NCI-H1436 (cell line): ENCODE data around the gene PALB2.
"Not testable (repeated sequence)": the region's sequence is repeated elsewhere in the genome, so short reads cannot be mapped to it uniquely, and the experiment has no call there.

ENCODE experiments used
- DNase-seq: peaks from one replicate; lab custom pipeline; 2025; lab: John Stamatoyannopoulos, UW

PALB2 gene

DNA sequence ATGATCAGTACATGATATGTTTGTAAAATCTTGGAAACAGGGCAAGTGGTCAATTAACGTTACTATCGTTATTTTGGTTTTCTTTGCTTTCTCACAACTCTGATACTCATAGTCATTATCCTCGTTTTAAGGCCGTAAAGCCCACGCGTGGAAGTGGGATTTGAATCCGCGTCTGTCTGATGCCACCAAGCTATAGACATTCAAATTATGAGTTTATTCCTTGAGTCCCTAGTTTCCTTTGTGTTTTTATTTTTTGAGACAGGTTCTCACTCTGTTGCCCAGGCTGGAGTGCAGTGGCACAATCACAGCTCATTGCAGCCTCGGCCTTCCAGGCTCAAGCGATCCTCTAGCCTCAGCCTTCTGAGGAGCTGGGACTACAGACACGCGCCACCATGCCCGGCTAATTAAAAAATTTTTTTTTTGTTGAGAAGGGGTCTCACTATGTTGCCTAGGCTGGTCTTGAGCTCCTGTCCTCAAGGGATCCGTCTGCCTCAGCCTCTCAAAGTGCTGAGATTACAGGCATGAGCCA is 1.2 kb upstream of the PALB2 start:
- DNase-seq: no peak

DNA sequence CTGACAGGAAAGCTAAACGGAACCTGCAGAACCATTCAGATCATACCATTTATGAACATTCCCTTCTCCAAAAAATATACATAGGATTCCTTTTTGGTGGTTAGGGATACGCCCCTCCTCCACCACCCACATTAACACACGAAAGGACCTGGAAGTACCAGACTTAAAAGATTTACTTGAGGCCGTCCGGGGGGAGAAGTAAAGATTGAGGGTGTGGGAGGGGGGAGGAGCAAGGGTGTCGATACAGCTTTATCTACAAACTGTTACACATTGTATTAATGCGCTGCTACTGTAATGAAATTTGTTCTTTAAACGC is 537 bp downstream of the PALB2 start:
- DNase-seq: no peak

DNA sequence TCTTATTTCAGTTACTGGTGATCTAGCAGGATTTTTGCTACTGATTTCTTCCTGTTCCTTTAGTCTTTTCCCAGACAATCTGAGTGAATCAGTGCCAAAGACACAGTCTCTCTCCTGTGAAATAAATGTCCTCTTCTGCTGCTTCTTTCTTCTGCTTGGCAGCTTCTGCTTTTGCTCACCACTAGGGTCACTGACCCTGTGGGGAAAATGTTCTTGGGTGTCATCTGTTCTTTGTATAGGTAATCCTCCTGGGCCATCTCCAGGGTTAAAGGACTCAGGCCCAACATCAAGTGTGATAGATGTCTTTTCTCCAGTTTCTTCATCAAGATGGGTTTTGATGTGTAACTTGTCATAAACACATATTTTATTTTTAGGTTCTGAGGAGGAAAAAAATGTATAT is 5.2 kb downstream of the PALB2 start:
- DNase-seq: no peak

DNA sequence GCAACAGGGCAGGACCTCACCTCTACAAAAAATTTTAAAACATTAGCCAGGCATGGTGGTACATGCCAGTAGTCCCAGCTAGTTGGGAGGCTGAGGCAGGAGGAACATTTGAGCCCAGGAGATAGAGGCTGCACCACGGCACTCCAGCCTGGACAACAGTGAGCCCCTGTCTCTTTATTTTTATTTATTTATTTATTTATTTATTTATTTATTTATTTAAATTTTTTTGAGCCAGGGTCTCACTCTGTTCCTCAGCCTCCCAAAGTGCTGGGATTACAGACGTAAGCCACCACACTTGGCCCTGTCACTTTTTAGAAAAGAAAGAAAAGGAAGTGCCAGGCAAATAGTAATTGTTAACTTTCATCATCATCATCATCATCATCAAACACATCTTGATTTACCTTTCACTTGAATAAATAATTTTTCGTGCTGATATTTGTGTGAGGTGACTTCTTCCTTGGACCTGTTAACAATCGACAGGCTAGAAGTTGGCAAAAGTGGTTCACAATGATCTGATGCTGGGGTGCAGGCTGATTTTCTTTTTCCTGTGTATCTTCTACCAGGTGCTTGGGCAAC is 6.6 kb downstream of the PALB2 start:
- no peak for DNase-seq

DNA sequence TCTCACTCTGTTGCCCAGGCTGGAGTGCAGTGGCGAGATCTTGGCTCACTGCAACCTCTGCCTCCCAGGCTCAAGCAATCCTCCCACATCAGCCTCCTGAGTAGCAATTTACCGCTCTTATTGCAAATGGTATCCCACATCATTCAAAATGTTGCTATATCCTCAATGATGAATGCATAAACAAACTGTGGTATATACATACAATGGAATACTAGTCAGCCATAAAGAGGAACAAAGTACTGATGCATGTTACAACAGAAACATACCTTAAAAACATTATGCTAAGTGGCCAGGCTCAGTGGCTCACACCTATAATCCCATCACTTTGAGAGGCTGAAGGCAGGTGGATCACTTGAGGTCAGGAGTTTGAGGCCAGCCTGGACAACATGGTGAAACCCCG is 9.2 kb downstream of the PALB2 start:
- not testable (repeated sequence) for DNase-seq

DNA sequence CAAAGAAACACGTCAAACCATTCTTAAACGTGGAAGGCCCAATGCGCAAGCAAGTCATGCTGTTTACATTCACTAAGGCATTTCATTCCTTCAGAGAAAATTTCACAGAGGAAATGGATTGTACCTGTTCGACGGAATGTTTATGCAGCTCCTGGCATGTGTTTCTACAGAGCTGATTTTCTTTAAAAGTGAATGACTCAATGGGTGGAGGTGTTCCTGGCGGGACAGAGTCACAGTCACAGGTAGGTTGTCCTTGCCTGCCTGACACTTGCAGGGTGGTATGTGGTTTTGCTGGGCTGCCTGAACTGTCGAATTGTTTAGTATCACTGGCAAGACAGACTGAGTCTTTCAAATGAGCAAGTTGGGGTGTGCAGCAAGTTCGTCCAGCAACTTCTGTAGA is 11.6 kb downstream of the PALB2 start:
- DNase-seq: no peak

DNA sequence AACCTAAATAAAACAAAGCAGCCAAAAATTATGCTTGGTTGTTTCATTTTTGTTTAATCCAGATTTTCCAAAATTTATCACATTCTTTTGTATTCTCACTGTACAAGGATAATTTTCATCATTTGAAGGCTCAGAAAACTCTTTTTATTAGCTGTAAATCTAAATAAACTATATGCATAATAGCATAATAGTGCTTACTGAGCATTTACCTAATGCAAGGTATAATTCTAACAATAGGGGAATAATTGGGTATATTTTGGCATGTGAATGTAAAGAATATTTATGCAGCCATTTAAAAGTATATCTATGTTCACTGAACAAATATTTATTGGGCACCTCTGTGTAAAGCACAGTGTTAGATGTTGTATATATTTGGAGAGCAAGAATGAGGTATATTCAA is 17.0 kb downstream of the PALB2 start:
- DNase-seq: no peak

DNA sequence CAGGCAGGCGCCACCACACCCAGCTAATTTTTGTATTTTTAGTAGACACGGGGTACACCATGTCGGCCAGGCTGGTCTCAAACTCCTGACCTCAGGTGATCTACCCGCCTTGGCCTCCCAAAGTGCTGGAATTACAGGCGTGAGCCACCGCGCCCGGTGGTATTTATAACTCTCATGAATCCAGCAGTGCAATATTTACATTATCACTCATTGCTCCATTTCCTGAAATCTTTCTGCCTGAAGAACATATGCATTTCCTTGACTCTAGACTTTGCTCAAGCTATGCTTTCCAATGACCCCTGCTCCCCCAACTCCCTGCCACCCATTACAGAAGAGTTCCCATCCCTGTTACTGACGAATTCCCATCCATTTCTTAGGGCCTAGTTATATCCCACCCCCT is 25.3 kb downstream of the PALB2 start:
- no peak for DNase-seq

DNA sequence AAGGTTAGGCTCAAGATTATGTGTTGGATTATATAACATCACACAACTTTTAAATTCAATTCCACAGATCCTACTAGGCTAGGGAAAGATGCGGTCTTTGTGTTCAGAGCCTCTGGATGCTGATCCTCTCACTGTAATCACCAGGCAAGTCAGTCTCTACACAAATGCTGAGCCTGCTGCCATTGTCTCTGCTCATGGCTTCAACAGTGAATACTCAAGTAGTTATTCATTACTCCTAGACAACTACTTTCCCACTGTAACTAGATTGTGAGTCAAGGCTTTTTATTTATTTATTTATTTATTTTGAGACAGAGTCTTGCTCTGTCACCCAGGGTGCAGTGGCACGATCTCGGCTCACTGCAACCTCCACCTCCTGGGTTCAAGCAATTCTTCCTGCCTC is 29.2 kb downstream of the PALB2 start:
- DNase-seq: no peak

DNA sequence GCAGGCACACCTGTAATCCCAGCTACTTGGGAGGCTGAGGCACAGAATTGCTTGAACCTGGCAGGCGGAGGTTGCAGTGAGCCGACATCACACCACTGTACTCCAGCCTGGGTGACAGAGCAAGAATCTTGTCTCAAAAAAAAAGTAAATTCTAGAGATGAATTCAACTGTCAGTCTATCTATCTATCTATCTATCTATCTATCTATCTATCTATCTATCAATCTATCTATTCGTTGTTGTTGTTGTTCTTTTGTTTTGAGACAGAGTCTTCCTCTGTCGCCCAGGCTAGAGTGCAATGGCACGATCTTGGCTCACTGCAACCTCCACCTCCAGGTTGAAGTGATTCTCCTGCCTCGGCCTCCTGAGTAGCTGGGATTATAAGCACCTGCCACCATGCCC is 30.2 kb downstream of the PALB2 start:
- DNase-seq: not testable (repeated sequence)

DNA sequence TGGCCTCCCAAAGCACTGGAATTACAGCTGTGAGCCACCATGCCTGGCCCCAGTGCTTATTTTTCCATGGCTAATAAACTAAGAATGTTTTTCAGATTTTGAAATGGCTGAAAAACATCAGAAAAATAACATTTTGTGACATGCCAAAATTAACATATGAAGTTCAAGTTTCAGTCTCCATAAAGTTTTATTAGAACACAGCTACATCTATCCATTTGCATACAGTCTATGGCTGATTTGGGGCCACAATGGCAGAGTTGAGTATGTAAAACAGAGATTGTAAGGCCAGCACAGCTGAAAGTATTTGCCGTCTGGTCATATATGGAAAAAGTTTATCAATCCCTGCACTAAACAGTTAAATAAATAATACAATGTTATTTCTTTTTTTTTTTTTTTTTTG is 31.2 kb downstream of the PALB2 start:
- no peak for DNase-seq

DNA sequence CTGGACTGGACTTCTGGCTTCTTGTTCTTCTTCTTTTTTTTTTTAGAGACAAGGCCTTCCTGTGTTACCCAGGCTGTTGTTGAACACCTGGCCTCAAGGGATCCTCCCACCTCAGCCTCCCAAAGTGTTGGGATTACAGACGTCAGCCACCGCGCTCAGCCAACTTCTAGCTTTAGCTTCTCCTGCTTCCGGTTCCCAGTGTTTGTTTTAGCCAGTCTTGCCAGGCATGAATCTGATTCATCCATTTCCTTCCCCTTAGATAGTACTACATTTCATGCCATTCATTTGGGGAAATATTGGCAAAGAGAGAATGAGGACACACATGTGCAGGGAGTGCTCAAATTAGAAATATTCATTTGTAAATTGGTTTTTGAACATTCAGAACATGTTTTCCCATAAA is 32.9 kb downstream of the PALB2 start:
- no peak for DNase-seq

DNA sequence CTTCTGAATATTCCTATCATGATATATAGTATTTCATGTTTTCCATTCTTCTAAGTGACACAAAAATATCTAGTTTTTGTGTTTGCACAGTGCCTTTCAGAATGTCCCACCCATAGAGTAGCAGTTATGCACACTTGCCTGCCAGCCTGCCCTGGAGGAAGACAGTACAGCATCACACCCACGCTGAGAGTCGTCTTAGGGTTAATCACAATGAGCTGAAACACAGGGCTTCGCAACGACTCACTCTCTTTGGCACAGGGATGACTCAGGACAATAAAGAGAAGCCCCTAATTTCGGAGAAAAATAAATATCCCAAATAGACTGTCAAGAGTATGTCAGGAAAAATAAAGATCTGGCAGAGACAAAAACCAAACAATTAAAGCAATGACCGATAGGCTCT is 33.4 kb downstream of the PALB2 start:
- DNase-seq: no peak

DNA sequence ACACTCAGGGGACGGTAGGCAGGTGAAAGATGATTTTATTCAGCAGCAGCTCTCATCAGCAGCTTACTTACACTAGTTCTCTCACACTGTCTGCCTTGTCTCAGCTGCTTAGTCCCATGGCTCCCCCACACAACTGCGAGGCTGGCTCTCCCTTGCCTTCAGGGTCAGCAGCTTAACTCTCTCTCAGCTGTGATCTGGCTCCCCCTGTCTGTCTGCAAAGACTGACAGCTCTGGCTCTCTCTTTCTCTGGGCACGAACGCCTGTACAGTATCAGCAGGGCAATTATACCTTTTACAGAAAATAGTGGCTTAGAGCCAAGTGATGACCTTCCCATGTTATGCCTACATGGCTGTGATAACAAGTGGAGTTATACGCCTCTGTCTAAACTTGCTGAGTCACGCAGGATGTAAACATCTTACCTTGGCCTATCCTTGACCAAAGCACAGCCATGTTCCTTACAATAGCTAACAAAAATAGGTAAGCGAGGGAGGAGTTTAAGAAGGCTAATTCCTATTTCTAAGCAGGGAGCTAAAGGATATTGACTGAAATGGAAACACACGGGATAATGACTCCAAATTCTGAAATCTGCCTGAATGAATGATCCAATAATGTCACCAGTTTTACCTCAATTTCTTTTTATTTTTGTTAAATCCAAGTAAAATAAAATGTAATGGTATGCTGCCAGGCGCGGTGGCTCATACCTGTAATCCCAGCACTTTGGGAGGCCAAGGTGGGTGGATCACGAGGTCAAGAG is 43.9 kb downstream of the PALB2 start:
- DNase-seq: no peak

DNA sequence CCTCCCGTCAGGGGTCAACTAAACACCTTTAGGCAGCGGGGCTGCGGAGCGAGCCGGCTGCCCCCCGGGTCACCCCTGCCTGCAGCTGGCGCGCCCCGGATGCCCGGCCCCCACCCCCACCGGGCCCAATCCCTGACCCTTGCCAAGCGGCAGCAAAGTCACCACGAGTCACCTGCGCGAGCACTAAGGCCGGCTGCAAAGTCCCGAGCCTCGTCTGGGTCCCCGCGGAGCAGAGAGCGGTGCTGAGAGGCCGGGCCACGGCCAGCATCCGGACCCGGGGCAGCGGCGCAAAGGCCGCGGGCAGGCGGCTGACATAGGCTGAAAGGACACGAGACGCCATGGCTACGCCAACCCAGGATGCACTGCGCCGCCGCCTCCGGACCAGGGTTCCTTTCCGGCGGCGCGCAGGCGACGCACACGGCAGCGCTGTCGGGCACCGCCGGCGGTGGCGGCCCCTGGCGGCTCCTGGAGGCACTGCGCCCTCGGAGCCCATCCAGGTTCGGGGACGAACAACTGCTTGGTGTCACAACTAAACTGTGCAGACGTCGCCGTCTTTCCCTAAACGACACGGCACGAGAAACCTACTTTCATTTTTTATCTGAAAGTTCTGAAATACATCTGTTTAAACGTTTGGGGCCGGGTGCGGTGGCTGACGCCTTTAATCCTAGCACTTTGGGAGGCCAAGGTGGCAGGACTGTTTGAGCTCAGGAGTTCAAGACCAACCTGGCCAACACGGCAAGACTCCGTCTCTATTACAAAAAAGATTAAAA is 45.0 kb downstream of the PALB2 start, which contains the start of gene NDUFAB1:
Gene NDUFAB1, minus strand, starts transcription at position 366 of the 770 bp plus-strand sequence. Its CDS starts 26 bp downstream, at position 340.
- DNase-seq: peak; percentile 79

DNA sequence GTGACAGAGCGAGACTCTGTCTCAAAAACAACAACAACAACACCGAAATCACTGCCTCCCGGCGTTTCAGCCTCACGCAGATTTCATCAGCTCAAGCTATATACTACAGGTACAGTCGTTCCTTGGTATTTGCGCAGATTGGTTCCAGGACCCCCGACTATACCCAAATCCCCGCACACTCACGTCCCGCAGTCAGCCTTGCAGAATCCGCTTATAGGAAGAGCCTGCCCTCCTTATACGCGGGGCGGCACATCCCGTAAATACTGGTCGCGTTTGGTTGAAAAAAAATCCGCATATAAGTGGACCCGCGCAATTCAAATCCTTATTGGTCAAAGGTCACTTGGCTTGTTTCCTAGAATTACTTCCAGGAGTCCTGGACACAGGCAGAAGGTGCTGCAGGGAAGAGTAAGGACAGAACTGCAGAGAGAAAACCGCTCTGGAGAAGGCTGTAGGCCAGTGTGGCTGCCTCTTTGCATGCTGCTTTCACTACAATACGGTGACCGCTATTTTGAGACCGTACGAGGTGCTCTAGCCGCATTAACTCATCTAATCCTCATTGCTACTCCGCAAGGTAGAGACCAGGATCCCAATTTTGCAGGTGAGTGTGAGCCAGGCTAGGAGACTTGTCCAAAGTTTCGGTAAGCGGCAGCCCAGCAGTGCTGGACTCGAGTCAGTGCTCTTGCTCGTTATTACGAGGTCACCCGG is 45.7 kb downstream of the PALB2 start:
- no peak for DNase-seq

DNA sequence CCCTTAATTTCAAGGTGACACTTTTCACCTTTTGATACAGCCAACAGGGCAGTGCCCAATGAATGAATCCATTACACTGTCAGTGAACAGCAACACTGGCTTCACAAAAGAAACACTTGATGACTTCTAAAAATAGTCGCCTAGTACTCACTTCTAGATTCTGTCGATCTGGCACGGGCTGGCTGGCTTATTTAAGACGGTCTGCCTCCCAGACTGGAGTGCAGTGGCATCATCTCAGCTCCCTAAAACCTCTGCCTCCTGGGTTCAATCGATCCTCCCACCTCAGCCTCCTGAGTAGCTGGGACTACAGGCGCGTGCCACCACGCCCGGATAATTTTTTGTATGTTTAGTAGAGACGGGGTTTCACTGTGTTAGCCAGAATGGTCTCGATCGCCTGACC is 46.9 kb downstream of the PALB2 start:
- no peak for DNase-seq

DNA sequence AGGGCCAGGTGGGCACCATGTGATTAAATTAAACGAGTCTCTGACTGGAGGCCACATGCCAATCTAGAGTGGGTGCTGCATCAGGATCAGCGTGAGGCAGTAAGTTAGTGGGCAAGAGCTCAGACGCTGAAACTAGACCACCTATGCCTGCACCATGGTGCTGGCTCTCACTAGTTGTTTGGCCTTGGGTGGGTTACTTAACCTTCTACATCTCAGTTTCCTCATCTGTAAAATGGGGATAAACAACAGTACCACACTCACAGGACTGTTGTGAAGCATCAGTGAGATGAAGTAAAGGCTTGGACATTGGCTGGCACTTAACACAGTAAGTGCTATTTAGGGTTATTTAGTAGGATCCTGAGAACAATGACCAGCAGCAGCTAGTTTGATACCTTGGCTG is 50.9 kb downstream of the PALB2 start:
- no peak for DNase-seq

DNA sequence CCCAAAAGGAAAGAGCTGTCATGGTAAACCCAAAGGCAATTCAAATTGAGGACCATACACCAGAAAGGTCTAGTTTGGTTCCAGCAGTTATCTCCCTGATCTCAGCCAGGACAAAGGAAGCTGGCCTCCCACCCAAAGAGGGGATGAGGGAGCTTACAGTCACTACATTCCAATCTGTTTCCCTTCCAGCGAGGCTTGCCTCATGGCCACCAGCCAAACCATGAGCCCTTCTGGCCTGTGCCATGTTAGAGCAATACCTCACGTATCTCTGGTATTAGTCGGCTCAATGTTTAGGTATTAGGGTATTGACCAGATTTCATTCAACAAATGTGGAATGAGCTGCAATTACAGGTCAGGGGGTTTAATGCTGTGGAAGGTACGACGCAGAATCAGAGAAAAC is 53.4 kb downstream of the PALB2 start:
- DNase-seq: no peak

DNA sequence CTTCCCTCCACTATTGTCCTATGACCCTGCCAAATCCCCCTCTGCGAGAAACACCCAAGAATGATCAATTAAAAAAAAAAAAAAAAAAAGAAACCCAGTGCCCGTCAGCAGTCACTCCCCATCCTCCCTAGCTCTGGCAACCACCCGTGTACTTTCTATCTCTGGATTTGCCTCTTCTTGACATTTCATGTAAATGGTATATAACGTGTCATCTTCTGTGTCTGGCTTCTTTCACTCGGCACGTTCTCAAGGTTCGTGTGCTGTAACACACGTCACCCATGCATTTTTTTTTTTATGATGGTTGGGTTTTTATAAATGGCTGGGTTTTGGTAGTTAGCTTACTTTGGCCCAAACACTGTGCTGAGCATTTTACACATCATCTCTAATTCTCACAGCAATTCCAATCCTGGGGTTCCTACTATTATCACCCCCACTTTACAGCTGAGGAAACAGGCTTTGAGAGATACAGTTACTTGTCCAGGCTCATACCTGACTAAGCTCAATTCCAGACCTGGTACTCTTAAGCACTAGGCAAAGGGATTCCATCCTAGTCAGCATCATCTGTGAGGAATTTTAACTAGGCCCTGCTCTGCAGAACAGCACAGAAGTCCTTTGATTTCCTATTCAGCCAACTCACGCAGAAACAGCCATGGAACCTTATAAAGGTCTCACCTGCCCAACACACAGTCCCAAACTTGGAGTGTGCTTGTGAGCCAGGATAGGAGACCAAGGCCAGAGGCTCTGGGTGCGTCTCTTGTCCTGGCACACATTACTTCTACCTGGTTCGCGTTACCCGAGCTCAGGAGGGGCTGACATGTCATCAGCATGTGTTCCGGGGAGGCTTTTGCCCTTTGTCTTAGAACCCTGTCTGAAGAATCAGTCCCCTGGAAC is 56.7 kb downstream of the PALB2 start:
- DNase-seq: no peak

DNA sequence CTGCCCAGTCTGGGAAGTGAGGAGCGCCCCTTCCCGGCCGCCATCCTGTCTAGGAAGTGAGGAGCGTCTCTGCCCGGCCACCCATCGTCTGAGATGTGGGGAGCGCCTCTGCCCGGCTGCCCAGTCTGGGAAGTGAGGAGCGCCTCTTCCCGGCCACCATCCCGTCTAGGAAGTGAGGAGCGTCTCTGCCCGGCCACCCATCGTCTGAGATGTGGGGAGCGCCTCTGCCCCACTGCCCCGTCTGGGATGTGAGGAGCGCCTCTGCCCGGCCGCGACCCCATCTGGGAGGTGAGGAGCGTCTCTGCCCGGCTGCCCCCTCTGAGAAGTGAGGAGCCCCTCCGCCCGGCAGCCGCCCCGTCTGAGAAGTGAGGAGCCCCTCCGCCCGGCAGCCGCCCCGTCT is 57.8 kb downstream of the PALB2 start:
- not testable (repeated sequence) for DNase-seq
